Ishikawa (cell line): ENCODE data around the gene TBC1D32.

Experiments
- CEBPB ChIP-seq: IDR thresholded peaks from 2 replicates; pipeline ENCODE4 v1.6.1; 2012
- CREB1 ChIP-seq: IDR thresholded peaks from 2 replicates; pipeline ENCODE4 v1.6.1; 2012; ENCODE audit warnings: low read depth
- EGR1 ChIP-seq: IDR thresholded peaks from 2 replicates; pipeline ENCODE4 v1.6.1; 2012
- EP300 ChIP-seq: IDR thresholded peaks from 2 replicates; pipeline ENCODE4 v1.6.1; 2012; ENCODE audit warnings: borderline replicate concordance
- FOXM1 ChIP-seq: IDR thresholded peaks from 2 replicates; pipeline ENCODE4 v1.6.1; 2012; ENCODE audit warnings: low read depth, borderline replicate concordance
- NFIC ChIP-seq: IDR thresholded peaks from 2 replicates; pipeline ENCODE4 v1.6.1; 2012
- RAD21 ChIP-seq: IDR thresholded peaks from 2 replicates; pipeline ENCODE4 v1.6.1; 2012; ENCODE audit warnings: low read depth
- TAF1 ChIP-seq: IDR thresholded peaks from 2 replicates; pipeline ENCODE4 v1.6.1; 2012; ENCODE audit warnings: low read depth, mild to moderate bottlenecking
- TCF12 ChIP-seq: IDR thresholded peaks from 2 replicates; pipeline ENCODE4 v1.6.1; 2012; ENCODE audit warnings: low read depth
- TEAD4 ChIP-seq: IDR thresholded peaks from 2 replicates; pipeline ENCODE4 v1.6.1; 2012
- YY1 ChIP-seq: IDR thresholded peaks from 2 replicates; pipeline ENCODE4 v1.6.1; 2012; ENCODE audit warnings: low read depth
- ZBTB7A ChIP-seq: IDR thresholded peaks from 2 replicates; pipeline ENCODE4 v1.6.1; 2012; ENCODE audit warnings: low read depth
- TF ChIP-seq, protein P1 (sequence below): IDR thresholded peaks from 2 replicates; pipeline ENCODE4 v1.6.1; 2012; ENCODE audit warnings: low read depth, mild to moderate bottlenecking
- TF ChIP-seq, protein P2 (sequence below): IDR thresholded peaks from 2 replicates; pipeline ENCODE4 v1.6.1; 2012
- TF ChIP-seq, protein P3 (sequence below): IDR thresholded peaks from 2 replicates; pipeline ENCODE4 v1.6.1; 2012

The TBC1D32 gene

DNA sequence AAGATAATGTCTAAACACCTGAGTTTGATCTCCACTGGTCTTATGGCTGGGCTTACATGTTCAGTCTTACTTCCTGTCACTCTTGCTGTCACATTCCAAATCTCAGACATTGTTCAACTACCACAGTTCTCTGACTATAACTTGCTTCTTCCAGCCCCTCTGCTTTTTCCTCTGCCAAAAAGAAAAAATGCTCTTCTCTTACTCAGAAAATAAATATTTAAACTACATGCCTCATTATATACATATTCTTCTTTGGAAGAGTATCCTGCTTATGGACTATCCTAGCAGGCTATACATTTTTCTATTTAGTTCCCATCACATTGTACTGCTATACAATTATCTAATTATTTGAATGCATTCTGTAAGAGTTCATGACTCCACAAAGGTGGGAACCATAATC, 175.4 kb downstream of the TBC1D32 start:
- TF ChIP-seq EP300 (no peak), YY1 (no peak), RAD21 (no peak), TCF12 (no peak), TEAD4 (no peak), CEBPB (no peak), CREB1 (no peak), TAF1 (no peak), FOXM1 (no peak), EGR1 (no peak), NFIC (no peak), ZBTB7A (no peak)
- TF ChIP-seq, protein P1, sequence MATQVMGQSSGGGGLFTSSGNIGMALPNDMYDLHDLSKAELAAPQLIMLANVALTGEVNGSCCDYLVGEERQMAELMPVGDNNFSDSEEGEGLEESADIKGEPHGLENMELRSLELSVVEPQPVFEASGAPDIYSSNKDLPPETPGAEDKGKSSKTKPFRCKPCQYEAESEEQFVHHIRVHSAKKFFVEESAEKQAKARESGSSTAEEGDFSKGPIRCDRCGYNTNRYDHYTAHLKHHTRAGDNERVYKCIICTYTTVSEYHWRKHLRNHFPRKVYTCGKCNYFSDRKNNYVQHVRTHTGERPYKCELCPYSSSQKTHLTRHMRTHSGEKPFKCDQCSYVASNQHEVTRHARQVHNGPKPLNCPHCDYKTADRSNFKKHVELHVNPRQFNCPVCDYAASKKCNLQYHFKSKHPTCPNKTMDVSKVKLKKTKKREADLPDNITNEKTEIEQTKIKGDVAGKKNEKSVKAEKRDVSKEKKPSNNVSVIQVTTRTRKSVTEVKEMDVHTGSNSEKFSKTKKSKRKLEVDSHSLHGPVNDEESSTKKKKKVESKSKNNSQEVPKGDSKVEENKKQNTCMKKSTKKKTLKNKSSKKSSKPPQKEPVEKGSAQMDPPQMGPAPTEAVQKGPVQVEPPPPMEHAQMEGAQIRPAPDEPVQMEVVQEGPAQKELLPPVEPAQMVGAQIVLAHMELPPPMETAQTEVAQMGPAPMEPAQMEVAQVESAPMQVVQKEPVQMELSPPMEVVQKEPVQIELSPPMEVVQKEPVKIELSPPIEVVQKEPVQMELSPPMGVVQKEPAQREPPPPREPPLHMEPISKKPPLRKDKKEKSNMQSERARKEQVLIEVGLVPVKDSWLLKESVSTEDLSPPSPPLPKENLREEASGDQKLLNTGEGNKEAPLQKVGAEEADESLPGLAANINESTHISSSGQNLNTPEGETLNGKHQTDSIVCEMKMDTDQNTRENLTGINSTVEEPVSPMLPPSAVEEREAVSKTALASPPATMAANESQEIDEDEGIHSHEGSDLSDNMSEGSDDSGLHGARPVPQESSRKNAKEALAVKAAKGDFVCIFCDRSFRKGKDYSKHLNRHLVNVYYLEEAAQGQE = no peak
- TF ChIP-seq, protein P2, sequence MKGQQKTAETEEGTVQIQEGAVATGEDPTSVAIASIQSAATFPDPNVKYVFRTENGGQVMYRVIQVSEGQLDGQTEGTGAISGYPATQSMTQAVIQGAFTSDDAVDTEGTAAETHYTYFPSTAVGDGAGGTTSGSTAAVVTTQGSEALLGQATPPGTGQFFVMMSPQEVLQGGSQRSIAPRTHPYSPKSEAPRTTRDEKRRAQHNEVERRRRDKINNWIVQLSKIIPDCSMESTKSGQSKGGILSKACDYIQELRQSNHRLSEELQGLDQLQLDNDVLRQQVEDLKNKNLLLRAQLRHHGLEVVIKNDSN = no peak
- TF ChIP-seq, protein P3, sequence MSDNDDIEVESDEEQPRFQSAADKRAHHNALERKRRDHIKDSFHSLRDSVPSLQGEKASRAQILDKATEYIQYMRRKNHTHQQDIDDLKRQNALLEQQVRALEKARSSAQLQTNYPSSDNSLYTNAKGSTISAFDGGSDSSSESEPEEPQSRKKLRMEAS = no peak

GRCh38 chr6:121158438-121158837, 175.8 kb downstream of the TBC1D32 start:
- no peak for TF ChIP-seq NFIC
- no peak for TF ChIP-seq ZBTB7A
- TF ChIP-seq EGR1 = no peak
- TF ChIP-seq, protein P2 = no peak
- TF ChIP-seq, protein P3 = no peak
- TF ChIP-seq TEAD4 = no peak
- TF ChIP-seq EP300 = no peak
- no peak for TF ChIP-seq CREB1
- TF ChIP-seq YY1 = no peak
- no peak for TF ChIP-seq TCF12
- no peak for TF ChIP-seq FOXM1
- no peak for TF ChIP-seq RAD21
- no peak for TF ChIP-seq TAF1
- TF ChIP-seq, protein P1 = no peak
- no peak for TF ChIP-seq CEBPB

- TF ChIP-seq RAD21 (no peak), CREB1 (no peak), EP300 (no peak), ZBTB7A (no peak), FOXM1 (no peak), TEAD4 (no peak), YY1 (no peak), TCF12 (no peak), EGR1 (no peak), CEBPB (no peak)
- TF ChIP-seq, protein P2 = no peak
- TF ChIP-seq, protein P3 = no peak
These were observed 176.4 kb downstream of the TBC1D32 start for GRCh38 chr6:121157906-121158305.

DNA sequence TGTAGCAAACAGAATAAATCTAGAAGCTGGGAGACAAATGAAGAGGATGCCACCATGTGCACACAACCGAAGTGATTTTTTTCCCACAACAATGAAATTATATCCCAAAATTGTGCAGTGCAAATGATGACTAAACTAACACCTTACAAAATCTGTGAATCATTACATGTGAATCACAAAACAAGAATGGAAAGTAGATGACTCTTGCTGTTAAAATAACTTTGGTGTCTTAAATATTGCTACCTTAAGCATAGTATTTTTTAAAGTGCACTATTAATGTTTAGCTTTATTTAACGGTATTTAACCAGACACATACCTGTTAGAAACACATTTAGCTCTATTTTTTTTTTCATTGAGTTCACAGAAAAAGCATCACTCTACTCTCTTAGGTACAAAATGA, 190.8 kb downstream of the TBC1D32 start:
- TF ChIP-seq FOXM1 (no peak), TEAD4 (no peak), EGR1 (no peak), ZBTB7A (no peak), RAD21 (no peak), NFIC (no peak)
- TF ChIP-seq, protein P2 = no peak

- no peak for TF ChIP-seq EGR1
- TF ChIP-seq ZBTB7A = no peak
- no peak for TF ChIP-seq TEAD4
These were observed 192.2 kb downstream of the TBC1D32 start for GRCh38 chr6:121142093-121142492.

DNA sequence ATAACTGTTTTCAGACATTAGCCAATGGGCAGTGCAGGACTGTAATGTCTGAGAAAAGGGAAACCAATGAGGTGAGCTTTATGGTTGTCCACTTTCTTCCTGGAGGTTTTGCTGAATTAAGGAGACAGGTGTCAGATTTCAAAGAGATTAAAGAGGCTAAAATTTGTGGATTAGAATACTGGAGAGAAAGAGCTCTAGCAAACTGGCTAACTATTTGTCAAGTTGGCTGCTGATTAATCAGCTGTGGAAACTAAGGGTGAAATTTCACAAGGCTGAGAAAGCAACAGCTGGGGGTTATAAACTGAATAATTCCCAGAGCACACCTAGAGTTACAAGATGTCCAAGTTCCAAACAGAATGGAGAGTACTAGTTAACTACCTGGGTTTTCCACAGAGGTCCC, 198.9 kb downstream of the TBC1D32 start:
- TF ChIP-seq CEBPB (no peak), TEAD4 (no peak), ZBTB7A (no peak), CREB1 (no peak), EGR1 (no peak), TCF12 (no peak), FOXM1 (no peak), NFIC (no peak), YY1 (no peak), RAD21 (no peak), TAF1 (no peak)
- TF ChIP-seq, protein P1 = no peak
- TF ChIP-seq, protein P2 = no peak
